Upper lobe of left lung (tissue), 4 donors: ENCODE results near the gene ADIPOR2.
"Not testable (repeated sequence)": the region's sequence is repeated elsewhere in the genome, so short reads cannot be mapped to it uniquely, and the experiment has no call there.

Source experiments
- CTCF ChIP-seq, 6 experiments: fragments of 450-650 bp in 4 of 6; fragments of 200-600 bp in 2 of 6; sonication (generic) in 2 of 6; IDR thresholded peaks; one replicate each; pipeline ENCODE4 v1.5.1; 2016 to 2019; ENCODE audit warnings: antibody characterized with exemption in 6 of 6
- POLR2A ChIP-seq, 4 donors: fragments of 450-650 bp; IDR thresholded peaks; one replicate each; pipeline ENCODE4 v1.5.1; 2016 to 2017; ENCODE audit warnings: antibody characterized with exemption in 4 of 4, mild to moderate bottlenecking in 2 of 4
- POLR2AphosphoS5 ChIP-seq, 2 donors: sonication (generic); formaldehyde crosslinking; IDR thresholded peaks; one replicate each; pipeline ENCODE4 v1.5.1; 2017; ENCODE audit warnings: antibody characterized with exemption in 2 of 2

DNA sequence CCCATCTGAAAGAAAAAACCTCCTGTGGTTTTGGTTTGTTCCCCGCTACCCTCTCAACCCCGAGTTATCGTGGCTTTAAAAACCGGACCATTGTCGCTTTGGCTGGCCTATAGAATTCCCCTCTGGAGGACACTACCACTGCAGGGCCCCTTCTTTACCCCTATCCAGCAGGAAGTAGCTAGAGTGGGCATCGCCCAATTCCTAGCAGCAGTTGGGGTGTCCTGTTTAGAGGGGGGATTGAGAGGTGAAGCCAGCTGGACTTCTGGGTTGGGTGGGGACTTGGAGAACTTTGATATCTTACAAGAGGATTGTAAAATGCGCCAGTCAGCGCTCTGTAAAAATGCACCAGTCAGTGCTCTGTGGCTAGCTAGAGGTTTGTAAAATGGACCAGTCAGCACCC is 24.6 kb downstream of the ADIPOR2 start:
- not testable (repeated sequence) for TF ChIP-seq CTCF, POLR2A, POLR2AphosphoS5 (IDR thresholded peaks at IDR 0.05)
